A549 (cell line): Measurements from ENCODE around the gene TNS1.

ENCODE experiments used
- BCL3 ChIP-seq: fragments of >200 bp; sonication (Bioruptor Twin); formaldehyde crosslinking; IDR thresholded peaks from 3 replicates; pipeline ENCODE4 v1.6.1; 2016
- CHD2 ChIP-seq: fragments of 150-350 bp; IDR thresholded peaks from 2 replicates; pipeline ENCODE4 v1.6.1; 2014; ENCODE audit warnings: low read length; ENCODE audit not compliant: partially characterized antibody
- CTCF ChIP-seq: fragments of >200 bp; sonication (Bioruptor Twin); formaldehyde crosslinking; IDR thresholded peaks from 3 replicates; pipeline ENCODE4 v1.5.1; 2016
- EP300 ChIP-seq, 2 experiments: fragments of >200 bp; sonication (Bioruptor Twin); formaldehyde crosslinking; IDR thresholded peaks; 2 replicates in 1 of 2; 3 replicates in 1 of 2; pipeline ENCODE4 v1.6.1; 2016 to 2017
- ESRRA ChIP-seq: fragments of 150-350 bp; IDR thresholded peaks from 2 replicates; pipeline ENCODE4 v1.6.1; 2014; ENCODE audit warnings: mild to moderate bottlenecking, low read length, borderline replicate concordance
- POLR2A ChIP-seq: IDR thresholded peaks from 2 replicates; pipeline ENCODE4 v1.6.1; 2012; ENCODE audit warnings: mild to moderate bottlenecking, low read length
- POLR2AphosphoS2 ChIP-seq: conservative IDR thresholded peaks from 2 replicates; pipeline ENCODE4 v1.6.1; 2012; ENCODE audit warnings: low read length, improper control_type of control experiment, inconsistent platforms
- SMC3 ChIP-seq: fragments of >200 bp; sonication (Bioruptor Twin); formaldehyde crosslinking; IDR thresholded peaks from 3 replicates; pipeline ENCODE4 v1.6.1; 2018; ENCODE audit warnings: inconsistent platforms
- SREBF2 ChIP-seq: fragments of 450-650 bp; IDR thresholded peaks from 2 replicates; pipeline ENCODE4 v1.6.1; 2014; ENCODE audit warnings: mild to moderate bottlenecking, moderate library complexity
- ZSCAN20 ChIP-seq: fragments of 250-450 bp; sonication (Bioruptor Pico); IDR thresholded peaks from 2 replicates; pipeline ENCODE4 v1.8.0; 2022; ENCODE audit warnings: mild to moderate bottlenecking, moderate library complexity
- TF ChIP-seq, protein P1 (sequence below): fragments of 450-650 bp; IDR thresholded peaks from 2 replicates; pipeline ENCODE4 v1.6.1; 2014; ENCODE audit warnings: antibody characterized with exemption
- TF ChIP-seq, protein P2 (sequence below): fragments of 250-450 bp; sonication (Bioruptor Pico); IDR thresholded peaks from 2 replicates; pipeline ENCODE4 v1.5.0; 2021; ENCODE audit warnings: mild to moderate bottlenecking, moderate library complexity, borderline replicate concordance
- TF ChIP-seq, protein P3 (sequence below): fragments of 200-600 bp; sonication (generic); IDR thresholded peaks from 2 replicates; pipeline ENCODE4 v1.6.1; 2016; ENCODE audit warnings: antibody characterized with exemption, mild to moderate bottlenecking, moderate library complexity
- TF ChIP-seq, protein P4 (sequence below): IDR thresholded peaks from 2 replicates; pipeline ENCODE4 v1.6.1; 2012

GRCh38 chr2:217989221-217989948 lies 13.4 kb downstream of the TNS1 start:
- no peak for TF ChIP-seq POLR2AphosphoS2
- no peak for TF ChIP-seq CTCF
- no peak for TF ChIP-seq SREBF2
- TF ChIP-seq SMC3, result no peak
- TF ChIP-seq CHD2, result no peak
- TF ChIP-seq POLR2A, result no peak
- TF ChIP-seq, protein P1, sequence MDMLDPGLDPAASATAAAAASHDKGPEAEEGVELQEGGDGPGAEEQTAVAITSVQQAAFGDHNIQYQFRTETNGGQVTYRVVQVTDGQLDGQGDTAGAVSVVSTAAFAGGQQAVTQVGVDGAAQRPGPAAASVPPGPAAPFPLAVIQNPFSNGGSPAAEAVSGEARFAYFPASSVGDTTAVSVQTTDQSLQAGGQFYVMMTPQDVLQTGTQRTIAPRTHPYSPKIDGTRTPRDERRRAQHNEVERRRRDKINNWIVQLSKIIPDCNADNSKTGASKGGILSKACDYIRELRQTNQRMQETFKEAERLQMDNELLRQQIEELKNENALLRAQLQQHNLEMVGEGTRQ, result no peak
- TF ChIP-seq ESRRA, result no peak
- TF ChIP-seq, protein P2, sequence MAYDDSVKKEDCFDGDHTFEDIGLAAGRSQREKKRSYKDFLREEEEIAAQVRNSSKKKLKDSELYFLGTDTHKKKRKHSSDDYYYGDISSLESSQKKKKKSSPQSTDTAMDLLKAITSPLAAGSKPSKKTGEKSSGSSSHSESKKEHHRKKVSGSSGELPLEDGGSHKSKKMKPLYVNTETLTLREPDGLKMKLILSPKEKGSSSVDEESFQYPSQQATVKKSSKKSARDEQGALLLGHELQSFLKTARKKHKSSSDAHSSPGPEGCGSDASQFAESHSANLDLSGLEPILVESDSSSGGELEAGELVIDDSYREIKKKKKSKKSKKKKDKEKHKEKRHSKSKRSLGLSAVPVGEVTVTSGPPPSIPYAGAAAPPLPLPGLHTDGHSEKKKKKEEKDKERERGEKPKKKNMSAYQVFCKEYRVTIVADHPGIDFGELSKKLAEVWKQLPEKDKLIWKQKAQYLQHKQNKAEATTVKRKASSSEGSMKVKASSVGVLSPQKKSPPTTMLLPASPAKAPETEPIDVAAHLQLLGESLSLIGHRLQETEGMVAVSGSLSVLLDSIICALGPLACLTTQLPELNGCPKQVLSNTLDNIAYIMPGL (CRISPR knock-in tag), result no peak
- TF ChIP-seq, protein P3, sequence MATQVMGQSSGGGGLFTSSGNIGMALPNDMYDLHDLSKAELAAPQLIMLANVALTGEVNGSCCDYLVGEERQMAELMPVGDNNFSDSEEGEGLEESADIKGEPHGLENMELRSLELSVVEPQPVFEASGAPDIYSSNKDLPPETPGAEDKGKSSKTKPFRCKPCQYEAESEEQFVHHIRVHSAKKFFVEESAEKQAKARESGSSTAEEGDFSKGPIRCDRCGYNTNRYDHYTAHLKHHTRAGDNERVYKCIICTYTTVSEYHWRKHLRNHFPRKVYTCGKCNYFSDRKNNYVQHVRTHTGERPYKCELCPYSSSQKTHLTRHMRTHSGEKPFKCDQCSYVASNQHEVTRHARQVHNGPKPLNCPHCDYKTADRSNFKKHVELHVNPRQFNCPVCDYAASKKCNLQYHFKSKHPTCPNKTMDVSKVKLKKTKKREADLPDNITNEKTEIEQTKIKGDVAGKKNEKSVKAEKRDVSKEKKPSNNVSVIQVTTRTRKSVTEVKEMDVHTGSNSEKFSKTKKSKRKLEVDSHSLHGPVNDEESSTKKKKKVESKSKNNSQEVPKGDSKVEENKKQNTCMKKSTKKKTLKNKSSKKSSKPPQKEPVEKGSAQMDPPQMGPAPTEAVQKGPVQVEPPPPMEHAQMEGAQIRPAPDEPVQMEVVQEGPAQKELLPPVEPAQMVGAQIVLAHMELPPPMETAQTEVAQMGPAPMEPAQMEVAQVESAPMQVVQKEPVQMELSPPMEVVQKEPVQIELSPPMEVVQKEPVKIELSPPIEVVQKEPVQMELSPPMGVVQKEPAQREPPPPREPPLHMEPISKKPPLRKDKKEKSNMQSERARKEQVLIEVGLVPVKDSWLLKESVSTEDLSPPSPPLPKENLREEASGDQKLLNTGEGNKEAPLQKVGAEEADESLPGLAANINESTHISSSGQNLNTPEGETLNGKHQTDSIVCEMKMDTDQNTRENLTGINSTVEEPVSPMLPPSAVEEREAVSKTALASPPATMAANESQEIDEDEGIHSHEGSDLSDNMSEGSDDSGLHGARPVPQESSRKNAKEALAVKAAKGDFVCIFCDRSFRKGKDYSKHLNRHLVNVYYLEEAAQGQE, result no peak
- TF ChIP-seq EP300 (IDR thresholded peaks at IDR 0.05), result no peak
- TF ChIP-seq, protein P4, sequence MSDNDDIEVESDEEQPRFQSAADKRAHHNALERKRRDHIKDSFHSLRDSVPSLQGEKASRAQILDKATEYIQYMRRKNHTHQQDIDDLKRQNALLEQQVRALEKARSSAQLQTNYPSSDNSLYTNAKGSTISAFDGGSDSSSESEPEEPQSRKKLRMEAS, result no peak
- no peak for TF ChIP-seq ZSCAN20 (CRISPR knock-in tag)
- no peak for TF ChIP-seq BCL3
